ENCODE measurements around the gene SSX2IP.

GRCh38 chr1:84674705-84675104 lies 15.6 kb downstream of the SSX2IP start:
- TF ChIP-seq, protein P1, sequence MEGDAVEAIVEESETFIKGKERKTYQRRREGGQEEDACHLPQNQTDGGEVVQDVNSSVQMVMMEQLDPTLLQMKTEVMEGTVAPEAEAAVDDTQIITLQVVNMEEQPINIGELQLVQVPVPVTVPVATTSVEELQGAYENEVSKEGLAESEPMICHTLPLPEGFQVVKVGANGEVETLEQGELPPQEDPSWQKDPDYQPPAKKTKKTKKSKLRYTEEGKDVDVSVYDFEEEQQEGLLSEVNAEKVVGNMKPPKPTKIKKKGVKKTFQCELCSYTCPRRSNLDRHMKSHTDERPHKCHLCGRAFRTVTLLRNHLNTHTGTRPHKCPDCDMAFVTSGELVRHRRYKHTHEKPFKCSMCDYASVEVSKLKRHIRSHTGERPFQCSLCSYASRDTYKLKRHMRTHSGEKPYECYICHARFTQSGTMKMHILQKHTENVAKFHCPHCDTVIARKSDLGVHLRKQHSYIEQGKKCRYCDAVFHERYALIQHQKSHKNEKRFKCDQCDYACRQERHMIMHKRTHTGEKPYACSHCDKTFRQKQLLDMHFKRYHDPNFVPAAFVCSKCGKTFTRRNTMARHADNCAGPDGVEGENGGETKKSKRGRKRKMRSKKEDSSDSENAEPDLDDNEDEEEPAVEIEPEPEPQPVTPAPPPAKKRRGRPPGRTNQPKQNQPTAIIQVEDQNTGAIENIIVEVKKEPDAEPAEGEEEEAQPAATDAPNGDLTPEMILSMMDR (IDR thresholded peaks at IDR 0.05) = no peak
- TF ChIP-seq POLR2A (IDR thresholded peaks at IDR 0.05) = no peak

Measured in uterus (tissue), 2 donors.